Epithelial cell of esophagus (primary cell): ENCODE results near the gene ATP6V1F.

Experiments used
- DNase-seq: peaks from one replicate; pipeline ENCODE4 v3.0.0; 2010; ENCODE audit warnings: low read depth
- H3K4me3 ChIP-seq: 2 replicates; pipeline ENCODE4 v1.5.1; 2011; ENCODE audit warnings: mild to moderate bottlenecking, low read length, control low read depth
- CTCF ChIP-seq: IDR thresholded peaks from 2 replicates; pipeline ENCODE4 v1.5.1; 2011; ENCODE audit warnings: low read depth, mild to moderate bottlenecking, low read length, control low read depth, inconsistent platforms; ENCODE audit not compliant: insufficient read depth; ENCODE audit errors: missing control alignments

ATP6V1F gene

DNA sequence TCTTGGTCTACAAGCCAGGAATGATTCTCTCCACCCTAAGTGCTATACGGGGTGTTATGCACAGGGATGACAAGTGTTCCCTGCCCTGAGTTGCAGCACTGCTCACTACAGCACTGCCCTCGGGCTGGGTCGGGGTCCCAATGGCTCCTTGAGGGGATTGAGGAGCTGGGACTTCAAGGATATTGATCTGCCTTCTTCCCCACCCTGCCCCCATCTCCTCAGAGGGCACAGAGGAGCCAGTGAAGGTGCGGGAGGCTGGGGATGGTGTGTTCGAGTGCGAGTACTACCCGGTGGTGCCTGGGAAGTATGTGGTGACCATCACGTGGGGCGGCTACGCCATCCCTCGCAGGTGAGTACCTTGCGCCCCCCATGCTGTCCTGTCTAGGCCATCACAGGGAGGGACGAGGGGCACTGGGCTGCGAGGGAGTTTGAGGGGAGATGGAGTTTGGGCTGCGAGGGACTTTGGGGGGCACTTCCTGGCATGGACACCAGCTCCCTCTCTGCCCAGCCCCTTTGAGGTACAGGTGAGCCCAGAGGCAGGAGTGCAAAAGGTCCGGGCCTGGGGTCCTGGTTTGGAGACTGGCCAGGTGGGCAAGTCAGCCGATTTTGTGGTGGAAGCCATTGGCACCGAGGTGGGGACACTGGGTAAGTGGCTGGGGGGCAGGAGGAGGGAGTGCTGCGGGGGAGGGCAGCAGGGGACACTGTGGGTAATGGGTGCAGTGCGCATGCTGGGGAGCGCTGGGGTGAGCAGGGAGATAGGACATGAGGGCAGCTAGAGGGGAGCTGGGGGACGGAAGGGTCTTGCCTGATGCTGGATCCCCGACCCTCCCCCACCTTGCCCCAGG is 22.1 kb upstream of the ATP6V1F start:
- H3K4me3 ChIP-seq = no peak overlapping the region
- DNase-seq = no peak

GRCh38 chr7:128841171-128841690 is 21.4 kb upstream of the ATP6V1F start:
- no peak for TF ChIP-seq CTCF

More for the DNA sequence above, 22.1 kb upstream of the ATP6V1F start:
- TF ChIP-seq CTCF = no peak

GRCh38 chr7:128841921-128842673 is 20.6 kb upstream of the ATP6V1F start:
- H3K4me3 ChIP-seq = no peak overlapping the region
- DNase-seq = peak; percentile 43
- peak; percentile 65 for TF ChIP-seq CTCF

More at GRCh38 chr7:128841171-128841690, 21.4 kb upstream of the ATP6V1F start:
- peak; percentile 9 for DNase-seq
- no peak overlapping the region for H3K4me3 ChIP-seq

- no peak for DNase-seq
- H3K4me3 ChIP-seq = no peak overlapping the region
- no peak for TF ChIP-seq CTCF
Observed at GRCh38 chr7:128842674-128843641, 19.7 kb upstream of the ATP6V1F start.

- no peak for TF ChIP-seq CTCF
- H3K4me3 ChIP-seq = no peak overlapping the region
- no peak for DNase-seq
Observed at GRCh38 chr7:128843938-128844621, 18.6 kb upstream of the ATP6V1F start.
